ENCODE results near the gene POLK.

DNA sequence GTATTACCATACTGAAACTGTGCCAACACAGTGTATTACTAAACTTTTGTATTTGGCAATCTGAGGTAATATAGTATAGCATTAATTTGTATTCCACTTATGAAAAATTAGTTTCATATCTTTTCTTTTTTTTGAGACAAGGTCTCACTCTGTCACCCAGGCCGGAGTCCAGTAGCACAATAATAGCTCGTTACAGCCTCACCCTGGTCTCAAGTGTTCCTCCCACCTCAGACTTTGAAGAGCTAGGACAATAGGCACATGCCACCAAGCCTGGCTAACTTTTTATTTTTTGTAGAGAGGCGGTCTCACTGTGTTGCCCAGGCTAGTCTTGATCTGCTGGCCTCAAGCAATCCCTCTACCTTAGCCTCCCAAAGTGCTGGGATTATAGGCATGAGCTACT is 36.1 kb downstream of the POLK start:
- TF ChIP-seq YY1 (IDR thresholded peaks at IDR 0.05; ENCODE audit: insufficient read depth, insufficient read length): no peak
- no peak for TF ChIP-seq ZNF274 (IDR thresholded peaks at IDR 0.05; ENCODE audit: low read depth, low read length)

Measured in NT2/D1 (cell line).